HepG2 (cell line): Measurements from ENCODE around the gene PDGFRB. TPM values are rescaled to one million over a fixed set of nuclear protein-coding genes. Genes with fewer than 3 reads are reported as not detected.

ENCODE experiments used
- BHLHE40 ChIP-seq: IDR thresholded peaks from 2 replicates; pipeline ENCODE4 v1.6.1; 2011; ENCODE audit warnings: low read length, improper control_type of control experiment
- ELF4 ChIP-seq: sonication (generic); formaldehyde crosslinking; IDR thresholded peaks from 2 replicates; pipeline ENCODE4 v1.5.0; 2020; ENCODE audit warnings: missing genetic modification reagents, mild to moderate bottlenecking, moderate library complexity, borderline replicate concordance
- FOXP4 ChIP-seq: sonication (generic); formaldehyde crosslinking; IDR thresholded peaks from 2 replicates; pipeline ENCODE4 v1.4.0; 2020; ENCODE audit warnings: missing genetic modification reagents
- HNF4G ChIP-seq, 2 experiments: sonication (generic) in 1 of 2; formaldehyde crosslinking in 1 of 2; IDR thresholded peaks; 2 replicates each; pipeline versions ENCODE4 v1.4.0 to v1.6.1; 2011 to 2020; ENCODE audit warnings: borderline replicate concordance in 2 of 2, low read depth in 2 of 2, mild to moderate bottlenecking in 2 of 2, low read length in 1 of 2, missing genetic modification reagents in 1 of 2, moderate library complexity in 1 of 2
- JUNB ChIP-seq: sonication (generic); formaldehyde crosslinking; IDR thresholded peaks from 2 replicates; pipeline ENCODE4 v1.8.0; 2022; ENCODE audit warnings: missing genetic modification reagents, mild to moderate bottlenecking, borderline replicate concordance
- MED1 ChIP-seq: sonication (generic); formaldehyde crosslinking; IDR thresholded peaks from 2 replicates; pipeline ENCODE4 v1.4.0; 2020; ENCODE audit warnings: missing genetic modification reagents
- MEIS2 ChIP-seq: sonication (generic); formaldehyde crosslinking; IDR thresholded peaks from 2 replicates; pipeline ENCODE4 v1.9.0; 2021; ENCODE audit warnings: mild to moderate bottlenecking, missing genetic modification reagents
- PHF21A ChIP-seq: sonication (generic); formaldehyde crosslinking; IDR thresholded peaks from 2 replicates; pipeline ENCODE4 v1.5.0; 2020; ENCODE audit warnings: mild to moderate bottlenecking, missing genetic modification reagents
- PPARG ChIP-seq: conservative IDR thresholded peaks from 2 replicates; pipeline ENCODE4 v1.6.1; 2016; ENCODE audit warnings: missing biosample characterization, missing genetic modification reagents
- ZBTB38 ChIP-seq: sonication (generic); formaldehyde crosslinking; IDR thresholded peaks from 2 replicates; pipeline ENCODE4 v1.5.1; 2020; ENCODE audit warnings: mild to moderate bottlenecking, missing genetic modification reagents
- ZBTB42 ChIP-seq: sonication (generic); formaldehyde crosslinking; IDR thresholded peaks from 2 replicates; pipeline ENCODE4 v1.5.0; 2020; ENCODE audit warnings: mild to moderate bottlenecking, missing genetic modification reagents
- ZNF101 ChIP-seq: sonication (generic); formaldehyde crosslinking; IDR thresholded peaks from 2 replicates; pipeline ENCODE4 v1.4.0; 2020; ENCODE audit warnings: mild to moderate bottlenecking, low read depth, missing genetic modification reagents, borderline replicate concordance
- ZNF44 ChIP-seq: sonication (generic); formaldehyde crosslinking; IDR thresholded peaks from 2 replicates; pipeline ENCODE4 v1.5.1; 2020; ENCODE audit warnings: mild to moderate bottlenecking, missing genetic modification reagents
- ZNF530 ChIP-seq: sonication (generic); formaldehyde crosslinking; IDR thresholded peaks from 2 replicates; pipeline ENCODE4 v1.5.0; 2020; ENCODE audit warnings: low read depth, mild to moderate bottlenecking, missing genetic modification reagents
- ZNF572 ChIP-seq: sonication (generic); formaldehyde crosslinking; IDR thresholded peaks from 2 replicates; pipeline ENCODE4 v1.5.1; 2020; ENCODE audit warnings: mild to moderate bottlenecking, missing genetic modification reagents
- ZNF670 ChIP-seq: sonication (generic); formaldehyde crosslinking; IDR thresholded peaks from 2 replicates; pipeline ENCODE4 v1.8.0; 2022; ENCODE audit warnings: mild to moderate bottlenecking, missing genetic modification reagents, borderline replicate concordance
- polyA plus RNA-seq, 8 experiments: library from polyadenylated mRNA; depleted of rRNA in 3 of 8; stranded (reverse) in 7 of 8; unstranded in 1 of 8; fragments of >200 nt; fragmentation: Illumina TruSeq in 4 of 8; extraction: Trizol in 4 of 8; gene quantifications; 2 replicates each; pipeline versions ENCODE4 v1.2.1 to v1.2.3, GENCODE V29; 2011 to 2016; ENCODE audit warnings: low read depth in 4 of 8, missing spikeins in 1 of 8, mixed read lengths in 1 of 8; ENCODE audit not compliant: insufficient read depth in 1 of 8
- total RNA-seq, 5 experiments: library from RNA; depleted of rRNA; stranded (reverse); fragments of >200 nt; fragmentation: Illumina TruSeq; extraction: Trizol; gene quantifications; 2 replicates each; pipeline ENCODE4 v1.2.3, GENCODE V29; 2016; ENCODE audit warnings: low read depth in 1 of 5
- TF ChIP-seq, protein P1 (sequence below): sonication (generic); formaldehyde crosslinking; IDR thresholded peaks from 2 replicates; pipeline ENCODE4 v1.4.0; 2020; ENCODE audit warnings: missing genetic modification reagents, mild to moderate bottlenecking, borderline replicate concordance
- TF ChIP-seq, protein P2 (sequence below): sonication (generic); formaldehyde crosslinking; IDR thresholded peaks from 2 replicates; pipeline ENCODE4 v1.4.0; 2020; ENCODE audit warnings: missing genetic modification reagents

The PDGFRB gene
- total and polyA plus RNA-seq, 2 of the 13 experiments (the other 11 are each of a cell fraction or from before 2014, with no cell fraction given) = 4.0 to 21.0 TPM

- TF ChIP-seq, protein P1, sequence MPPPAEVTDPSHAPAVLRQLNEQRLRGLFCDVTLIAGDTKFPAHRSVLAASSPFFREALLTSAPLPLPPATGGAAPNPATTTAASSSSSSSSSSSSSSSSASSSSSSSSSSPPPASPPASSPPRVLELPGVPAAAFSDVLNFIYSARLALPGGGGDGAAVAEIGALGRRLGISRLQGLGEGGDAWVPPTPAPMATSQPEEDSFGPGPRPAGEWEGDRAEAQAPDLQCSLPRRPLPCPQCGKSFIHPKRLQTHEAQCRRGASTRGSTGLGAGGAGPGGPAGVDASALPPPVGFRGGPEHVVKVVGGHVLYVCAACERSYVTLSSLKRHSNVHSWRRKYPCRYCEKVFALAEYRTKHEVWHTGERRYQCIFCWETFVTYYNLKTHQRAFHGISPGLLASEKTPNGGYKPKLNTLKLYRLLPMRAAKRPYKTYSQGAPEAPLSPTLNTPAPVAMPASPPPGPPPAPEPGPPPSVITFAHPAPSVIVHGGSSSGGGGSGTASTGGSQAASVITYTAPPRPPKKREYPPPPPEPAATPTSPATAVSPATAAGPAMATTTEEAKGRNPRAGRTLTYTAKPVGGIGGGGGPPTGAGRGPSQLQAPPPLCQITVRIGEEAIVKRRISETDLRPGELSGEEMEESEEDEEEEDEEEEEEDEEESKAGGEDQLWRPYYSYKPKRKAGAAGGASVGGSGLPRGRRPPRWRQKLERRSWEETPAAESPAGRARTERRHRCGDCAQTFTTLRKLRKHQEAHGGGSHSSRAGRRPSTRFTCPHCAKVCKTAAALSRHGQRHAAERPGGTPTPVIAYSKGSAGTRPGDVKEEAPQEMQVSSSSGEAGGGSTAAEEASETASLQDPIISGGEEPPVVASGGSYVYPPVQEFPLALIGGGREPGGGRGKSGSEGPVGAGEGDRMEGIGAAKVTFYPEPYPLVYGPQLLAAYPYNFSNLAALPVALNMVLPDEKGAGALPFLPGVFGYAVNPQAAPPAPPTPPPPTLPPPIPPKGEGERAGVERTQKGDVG (CRISPR knock-in tag) = no peak; the same call in 1 of the 2 replicates
- TF ChIP-seq BHLHE40 = peak; percentile 77
- TF ChIP-seq HNF4G (IDR thresholded peaks at IDR 0.05; ENCODE audit: borderline replicate concordance, low read depth, low read length) = no peak
- 0 out of 2 replicates have a peak, but pooled peaks have one; percentile 20 for TF ChIP-seq HNF4G (CRISPR knock-in tag; IDR thresholded peaks at IDR 0.05; ENCODE audit: borderline replicate concordance, low read depth)
- TF ChIP-seq ZBTB42 (CRISPR knock-in tag) = no peak
- TF ChIP-seq, protein P2, sequence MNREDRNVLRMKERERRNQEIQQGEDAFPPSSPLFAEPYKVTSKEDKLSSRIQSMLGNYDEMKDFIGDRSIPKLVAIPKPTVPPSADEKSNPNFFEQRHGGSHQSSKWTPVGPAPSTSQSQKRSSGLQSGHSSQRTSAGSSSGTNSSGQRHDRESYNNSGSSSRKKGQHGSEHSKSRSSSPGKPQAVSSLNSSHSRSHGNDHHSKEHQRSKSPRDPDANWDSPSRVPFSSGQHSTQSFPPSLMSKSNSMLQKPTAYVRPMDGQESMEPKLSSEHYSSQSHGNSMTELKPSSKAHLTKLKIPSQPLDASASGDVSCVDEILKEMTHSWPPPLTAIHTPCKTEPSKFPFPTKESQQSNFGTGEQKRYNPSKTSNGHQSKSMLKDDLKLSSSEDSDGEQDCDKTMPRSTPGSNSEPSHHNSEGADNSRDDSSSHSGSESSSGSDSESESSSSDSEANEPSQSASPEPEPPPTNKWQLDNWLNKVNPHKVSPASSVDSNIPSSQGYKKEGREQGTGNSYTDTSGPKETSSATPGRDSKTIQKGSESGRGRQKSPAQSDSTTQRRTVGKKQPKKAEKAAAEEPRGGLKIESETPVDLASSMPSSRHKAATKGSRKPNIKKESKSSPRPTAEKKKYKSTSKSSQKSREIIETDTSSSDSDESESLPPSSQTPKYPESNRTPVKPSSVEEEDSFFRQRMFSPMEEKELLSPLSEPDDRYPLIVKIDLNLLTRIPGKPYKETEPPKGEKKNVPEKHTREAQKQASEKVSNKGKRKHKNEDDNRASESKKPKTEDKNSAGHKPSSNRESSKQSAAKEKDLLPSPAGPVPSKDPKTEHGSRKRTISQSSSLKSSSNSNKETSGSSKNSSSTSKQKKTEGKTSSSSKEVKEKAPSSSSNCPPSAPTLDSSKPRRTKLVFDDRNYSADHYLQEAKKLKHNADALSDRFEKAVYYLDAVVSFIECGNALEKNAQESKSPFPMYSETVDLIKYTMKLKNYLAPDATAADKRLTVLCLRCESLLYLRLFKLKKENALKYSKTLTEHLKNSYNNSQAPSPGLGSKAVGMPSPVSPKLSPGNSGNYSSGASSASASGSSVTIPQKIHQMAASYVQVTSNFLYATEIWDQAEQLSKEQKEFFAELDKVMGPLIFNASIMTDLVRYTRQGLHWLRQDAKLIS (CRISPR knock-in tag) = no peak
- TF ChIP-seq ZBTB38 (CRISPR knock-in tag) = no peak
- TF ChIP-seq ZNF572 (CRISPR knock-in tag) = no peak
- TF ChIP-seq ZNF530 (CRISPR knock-in tag) = no peak
- no peak for TF ChIP-seq ELF4 (CRISPR knock-in tag)
- no peak for TF ChIP-seq ZNF670 (CRISPR knock-in tag)
- no peak for TF ChIP-seq ZNF44 (CRISPR knock-in tag)
- peak; percentile 42; the same call in 1 of the 2 replicates for TF ChIP-seq FOXP4 (CRISPR knock-in tag)
- 0 out of 2 replicates have a peak, but pooled peaks have one; percentile 4 for TF ChIP-seq MED1 (CRISPR knock-in tag)
- no peak for TF ChIP-seq ZNF101 (CRISPR knock-in tag)
- peak; percentile 16; the same call in 1 of the 2 replicates for TF ChIP-seq PHF21A
- TF ChIP-seq MEIS2 = no peak
- TF ChIP-seq JUNB (CRISPR knock-in tag) = peak; percentile 19; the same call in 1 of the 2 replicates
- TF ChIP-seq PPARG (CRISPR knock-in tag) = peak; percentile 68
Measured at GRCh38 chr5:150141544-150142184, 14.0 kb downstream of the PDGFRB start (continued).
